HCT116 (cell line): ENCODE results near the gene CSGALNACT2. TPM values are rescaled to one million over a fixed set of nuclear protein-coding genes. Genes with fewer than 3 reads are reported as not detected.

Experiments used
- ATAC-seq: fragments of 200-7000 bp; cut with Tn5 transposase; 2 replicates; pipeline ENCODE4 v1.9.1; 2020; ENCODE audit warnings: mild to moderate bottlenecking, moderate library complexity
- BruUV-seq: library from RNA; stranded (reverse); fragments of 400-500 nt; replicated peaks from 2 replicates; lab custom pipeline; 2021; lab: Mats Ljungman, UMichigan
- CTCF ChIA-PET: fragments of 300-600 bp; sonication (Branson Sonifier 250); formaldehyde crosslinking; loops from one replicate; lab custom pipeline; 2021; ENCODE audit warnings: antibody characterized with exemption; lab: Charles Lee
- POLR2A ChIA-PET: fragments of 300-600, 350-600 bp; sonication (Branson Sonifier 250); formaldehyde crosslinking; loops from one replicate; lab custom pipeline; 2021; ENCODE audit warnings: antibody characterized with exemption; lab: Charles Lee
- RAD21 ChIA-PET, 2 experiments: fragments of 300-600 bp; sonication (Branson Sonifier 250); formaldehyde crosslinking; loops; one replicate each; lab custom pipeline; 2023; ENCODE audit warnings: low total read pairs in 2 of 2; ENCODE audit not compliant: uncharacterized antibody in 2 of 2, unreplicated experiment in 2 of 2, low non-redundant PET in 1 of 2; lab: Charles Lee
- DNase-seq: peaks from one replicate; pipeline ENCODE4 v3.0.0-alpha.2; 2010; ENCODE audit warnings: low read depth, low spot score
- H2AFZ ChIP-seq: fragments of 200-600 bp; shearing (Covaris generic), sonication (generic); 2 replicates; pipeline ENCODE4 v1.6.1; 2017; ENCODE audit warnings: low read depth, mixed run types, mixed read lengths, antibody characterized with exemption, low read length; ENCODE audit not compliant: poor library complexity, severe bottlenecking
- H3K27ac ChIP-seq: 2 replicates; pipeline ENCODE4 v1.5.1; 2012; ENCODE audit warnings: low read depth, low read length
- H3K27me3 ChIP-seq: fragments of 200-600 bp; sonication (generic); 2 replicates; pipeline ENCODE4 v1.6.1; 2016; ENCODE audit warnings: mixed run types, low read length, mixed read lengths; ENCODE audit not compliant: insufficient read depth
- H3K36me3 ChIP-seq, 2 experiments: fragments of 200-500 bp in 1 of 2; fragments of 200-600 bp in 1 of 2; sonication (Bioruptor generic) in 1 of 2; sonication (generic) in 1 of 2; 2 replicates each; pipeline versions ENCODE4 v1.5.1 to v1.6.1; 2014 to 2016; ENCODE audit warnings: low read length in 2 of 2, inconsistent platforms in 1 of 2, mixed read lengths in 1 of 2, mixed run types in 1 of 2; ENCODE audit not compliant: insufficient read depth in 2 of 2, control insufficient read depth in 1 of 2
- H3K4me1 ChIP-seq, 2 experiments: fragments of 200-600 bp in 1 of 2; sonication (generic) in 1 of 2; 2 replicates each; pipeline versions ENCODE4 v1.5.1 to v1.6.1; 2012 to 2017; ENCODE audit warnings: low read length in 2 of 2, inconsistent platforms in 1 of 2, mild to moderate bottlenecking in 1 of 2, mixed read lengths in 1 of 2, mixed run types in 1 of 2, moderate library complexity in 1 of 2; ENCODE audit not compliant: insufficient read depth in 2 of 2, control insufficient read depth in 1 of 2
- H3K4me2 ChIP-seq: fragments of 200-600 bp; sonication (generic); 2 replicates; pipeline ENCODE4 v1.6.1; 2017; ENCODE audit warnings: mixed run types, low read length, mixed read lengths
- H3K4me3 ChIP-seq, 2 experiments: fragments of 200-600 bp in 1 of 2; sonication (generic) in 1 of 2; replicated peaks in 1 of 2; 2 replicates each; pipeline ENCODE4 v1.5.1; 2011 to 2016; ENCODE audit warnings: low read length in 2 of 2, control low read depth in 1 of 2, low read depth in 1 of 2, mild to moderate bottlenecking in 1 of 2, mixed read lengths in 1 of 2, mixed run types in 1 of 2
- H3K79me2 ChIP-seq: fragments of 200-600 bp; sonication (generic); 2 replicates; pipeline ENCODE4 v1.6.1; 2017; ENCODE audit warnings: mild to moderate bottlenecking, mixed run types, low read length, moderate library complexity, mixed read lengths; ENCODE audit not compliant: insufficient read depth
- H3K9ac ChIP-seq: fragments of 200-600 bp; sonication (generic); 2 replicates; pipeline ENCODE4 v1.6.1; 2016; ENCODE audit warnings: low read length, mixed read lengths
- H3K9me2 ChIP-seq: fragments of 200-600 bp; sonication (generic), shearing (Covaris generic); 2 replicates; pipeline ENCODE4 v1.6.1; 2017; ENCODE audit warnings: mixed run types, mild to moderate bottlenecking, moderate library complexity; ENCODE audit not compliant: insufficient read depth
- H3K9me3 ChIP-seq, 2 experiments: fragments of 200-500 bp in 1 of 2; fragments of 200-600 bp in 1 of 2; sonication (Bioruptor generic) in 1 of 2; sonication (generic) in 1 of 2; 2 replicates each; pipeline ENCODE4 v1.6.1; 2014 to 2017; ENCODE audit warnings: low read length in 2 of 2, mixed read lengths in 2 of 2, inconsistent platforms in 1 of 2, low read depth in 1 of 2, mild to moderate bottlenecking in 1 of 2, mixed run types in 1 of 2, moderate library complexity in 1 of 2; ENCODE audit not compliant: control insufficient read depth in 1 of 2, insufficient read depth in 1 of 2
- H4K20me1 ChIP-seq: fragments of 200-600 bp; sonication (generic), shearing (Covaris generic); 2 replicates; pipeline ENCODE4 v1.6.1; 2017; ENCODE audit warnings: mixed run types, mild to moderate bottlenecking, moderate library complexity; ENCODE audit not compliant: insufficient read depth
- CEBPB ChIP-seq: IDR thresholded peaks from 2 replicates; pipeline ENCODE4 v1.6.1; 2012; ENCODE audit warnings: low read depth
- RAD21 ChIP-seq: IDR thresholded peaks from 2 replicates; pipeline ENCODE4 v1.6.1; 2012; ENCODE audit warnings: low read depth, mild to moderate bottlenecking
- intact Hi-C: fragments of 100-400 bp; cut with micrococcal nuclease; formaldehyde crosslinking; loops from 2 replicates; pipeline ENCODE4 v1.10.0; 2022
- total RNA-seq: library from RNA; stranded (reverse); gene quantifications from one replicate; pipeline ENCODE4 v1.2.1, GENCODE V29; 2021; ENCODE audit not compliant: unreplicated experiment
- TF ChIP-seq, protein P1 (sequence below): IDR thresholded peaks from 2 replicates; pipeline ENCODE4 v1.6.1; 2012; ENCODE audit warnings: low read depth

Gene CSGALNACT2
- total RNA-seq, 1 experiment from 2014 or later: 9.9 TPM

DNA sequence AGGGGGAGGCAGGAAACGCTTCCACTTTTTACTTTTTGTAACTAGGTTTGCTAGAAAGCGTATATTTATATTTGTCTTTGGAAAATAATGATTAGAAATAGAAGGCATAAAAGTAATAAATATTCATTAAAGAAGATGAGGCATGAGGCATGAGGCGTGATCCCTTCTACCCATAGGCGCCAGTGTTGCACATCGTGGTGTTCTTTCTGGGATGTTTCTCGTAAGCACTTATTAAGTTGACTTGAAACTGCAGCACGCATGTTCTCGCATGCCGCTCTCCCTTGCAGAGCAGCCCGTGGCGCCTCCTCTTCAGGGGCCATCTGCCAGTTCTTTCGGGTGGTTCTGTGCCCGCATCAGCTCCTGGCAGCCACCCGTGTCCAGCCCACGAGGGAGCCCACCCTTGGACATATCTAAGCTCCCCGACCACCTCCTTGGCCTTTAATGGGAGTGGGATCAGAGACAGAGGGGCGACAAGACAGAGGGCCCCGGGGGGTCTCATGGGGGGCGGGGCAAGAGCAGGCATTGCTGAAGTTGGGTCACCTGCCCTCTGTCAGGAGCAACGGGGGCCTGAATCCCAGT is 28.5 kb upstream of the CSGALNACT2 start (continued):
- TF ChIP-seq, protein P1, sequence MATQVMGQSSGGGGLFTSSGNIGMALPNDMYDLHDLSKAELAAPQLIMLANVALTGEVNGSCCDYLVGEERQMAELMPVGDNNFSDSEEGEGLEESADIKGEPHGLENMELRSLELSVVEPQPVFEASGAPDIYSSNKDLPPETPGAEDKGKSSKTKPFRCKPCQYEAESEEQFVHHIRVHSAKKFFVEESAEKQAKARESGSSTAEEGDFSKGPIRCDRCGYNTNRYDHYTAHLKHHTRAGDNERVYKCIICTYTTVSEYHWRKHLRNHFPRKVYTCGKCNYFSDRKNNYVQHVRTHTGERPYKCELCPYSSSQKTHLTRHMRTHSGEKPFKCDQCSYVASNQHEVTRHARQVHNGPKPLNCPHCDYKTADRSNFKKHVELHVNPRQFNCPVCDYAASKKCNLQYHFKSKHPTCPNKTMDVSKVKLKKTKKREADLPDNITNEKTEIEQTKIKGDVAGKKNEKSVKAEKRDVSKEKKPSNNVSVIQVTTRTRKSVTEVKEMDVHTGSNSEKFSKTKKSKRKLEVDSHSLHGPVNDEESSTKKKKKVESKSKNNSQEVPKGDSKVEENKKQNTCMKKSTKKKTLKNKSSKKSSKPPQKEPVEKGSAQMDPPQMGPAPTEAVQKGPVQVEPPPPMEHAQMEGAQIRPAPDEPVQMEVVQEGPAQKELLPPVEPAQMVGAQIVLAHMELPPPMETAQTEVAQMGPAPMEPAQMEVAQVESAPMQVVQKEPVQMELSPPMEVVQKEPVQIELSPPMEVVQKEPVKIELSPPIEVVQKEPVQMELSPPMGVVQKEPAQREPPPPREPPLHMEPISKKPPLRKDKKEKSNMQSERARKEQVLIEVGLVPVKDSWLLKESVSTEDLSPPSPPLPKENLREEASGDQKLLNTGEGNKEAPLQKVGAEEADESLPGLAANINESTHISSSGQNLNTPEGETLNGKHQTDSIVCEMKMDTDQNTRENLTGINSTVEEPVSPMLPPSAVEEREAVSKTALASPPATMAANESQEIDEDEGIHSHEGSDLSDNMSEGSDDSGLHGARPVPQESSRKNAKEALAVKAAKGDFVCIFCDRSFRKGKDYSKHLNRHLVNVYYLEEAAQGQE: no peak

DNA sequence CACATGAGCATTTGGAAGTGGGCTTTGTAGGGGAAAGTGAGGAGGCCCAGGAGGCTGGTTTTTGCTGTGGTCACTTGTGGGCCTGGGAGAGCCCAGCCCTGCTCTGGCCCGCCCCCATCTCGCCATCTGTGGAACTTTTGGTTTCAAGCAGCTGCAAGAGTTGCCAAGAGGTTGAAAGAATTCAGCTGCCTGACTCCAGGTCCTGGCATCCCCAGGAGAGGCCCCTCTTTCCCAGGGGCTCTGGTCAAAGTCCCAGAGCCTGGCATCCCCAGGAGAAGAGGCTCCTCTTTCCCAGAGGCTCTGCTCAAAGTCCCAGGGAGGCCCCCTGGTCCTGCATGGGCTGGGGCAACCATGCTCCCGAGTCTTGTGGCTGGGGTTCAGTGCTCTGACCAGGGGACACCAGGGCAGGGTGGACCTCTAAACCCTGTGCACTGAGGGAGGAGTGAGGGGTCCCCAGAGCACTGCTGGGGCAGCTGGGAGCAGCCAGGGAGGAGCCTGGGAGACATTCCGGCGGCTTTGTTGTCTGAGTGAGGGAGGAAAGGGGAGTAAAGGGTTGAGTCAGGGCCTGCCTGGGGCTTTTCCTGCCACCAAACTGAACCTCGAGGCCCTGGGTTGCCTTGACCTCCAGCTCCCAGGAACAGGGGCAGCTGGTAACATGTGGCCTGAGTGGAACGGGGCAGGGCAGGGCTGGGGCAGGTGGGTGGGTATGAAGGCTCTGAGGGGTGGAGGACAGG is 27.7 kb upstream of the CSGALNACT2 start:
- Histone ChIP-seq H3K9me2 (no peaks in the 10 kb centered on the region), H3K79me2 (no peaks in the 10 kb centered on the region), H3K27me3 (no peaks in the 10 kb centered on the region), H3K4me2 (no peak overlapping the region), H3K9me3 (no peaks in the 10 kb centered on the region), H3K36me3 (no peaks in the 10 kb centered on the region), H3K27ac (no peak overlapping the region), H3K9ac (no peak overlapping the region), H3K4me1 (peaks cover 0 to 4% of the 10 kb centered on the region in 2 experiments; a peak in 2 of 4 replicates), H4K20me1 (no peaks in the 10 kb centered on the region), H2AFZ (no peak overlapping the region), H3K4me3 (no peak overlapping the region)
- ATAC-seq (no peak), DNase-seq (no peak)
- RAD21 ChIA-PET: no interaction called here
- TF ChIP-seq RAD21: no peak
- TF ChIP-seq CEBPB: no peak
- TF ChIP-seq, protein P1: no peak
- intact Hi-C loops: no loop called here
- POLR2A ChIA-PET: no interaction called here
- CTCF ChIA-PET: interaction anchor here (0.6 kb wide), 1 partner anchor 61 kb away, joined by 3 read pairs; no protein-coding TSS in a partner anchor
- BruUV-seq: no TSS peak
